ENCODE data around the gene KCNMA1. TPM values are rescaled to one million over a fixed set of nuclear protein-coding genes. Genes with fewer than 3 reads are reported as not detected.

The KCNMA1 gene
- polyA plus RNA-seq, 1 donor from 2014 or later = 60.8 TPM

- no peak overlapping the region for H3K4me2 ChIP-seq (ENCODE audit: low read length)
- no peaks in the 10 kb centered on the region for H3K27me3 ChIP-seq (ENCODE audit: insufficient read depth, low read depth, low read length)
- no peaks in the 10 kb centered on the region for H3F3A ChIP-seq (ENCODE audit: insufficient read depth, low read length, poor library complexity, severe bottlenecking)
- H3K36me3 ChIP-seq (ENCODE audit: insufficient read depth, low read length) = peaks cover 9% of the 10 kb centered on the region
- H3K79me2 ChIP-seq (replicated peaks; ENCODE audit: insufficient read depth, low read length) = no peaks in the 10 kb centered on the region
- no peak overlapping the region for H3K27ac ChIP-seq (ENCODE audit: low read length)
- H3K9me3 ChIP-seq (ENCODE audit: low read length) = no peaks in the 10 kb centered on the region
- TF ChIP-seq REST (IDR thresholded peaks at IDR 0.05; ENCODE audit: borderline replicate concordance) = no peak
- no peak for TF ChIP-seq SMC3 (conservative IDR thresholded peaks at IDR 0.05; ENCODE audit: poor library complexity)
- TF ChIP-seq CTCF (IDR thresholded peaks at IDR 0.05; ENCODE audit: poor library complexity, severe bottlenecking) = no peak
- no peak for TF ChIP-seq MXI1 (conservative IDR thresholded peaks at IDR 0.05; ENCODE audit: poor library complexity, severe bottlenecking)
- TF ChIP-seq POLR2AphosphoS5 (IDR thresholded peaks at IDR 0.05) = no peak
- TF ChIP-seq EP300 (conservative IDR thresholded peaks at IDR 0.05; ENCODE audit: poor library complexity, severe bottlenecking) = no peak
- no peak for TF ChIP-seq TAF1 (IDR thresholded peaks at IDR 0.05; ENCODE audit: low read depth)
- TF ChIP-seq RAD21 (conservative IDR thresholded peaks at IDR 0.05) = no peak
- TF ChIP-seq EZH2 (IDR thresholded peaks at IDR 0.05; ENCODE audit: borderline replicate concordance, insufficient read depth, low read length, poor library complexity, severe bottlenecking) = no peak
- H2AFZ ChIP-seq (ENCODE audit: low read depth, low read length) = no peak overlapping the region
- H3K9ac ChIP-seq (ENCODE audit: low read length) = no peak overlapping the region
- no peaks in the 10 kb centered on the region for H4K20me1 ChIP-seq (ENCODE audit: insufficient read depth)
- H3K4me3 ChIP-seq (ENCODE audit: low read length) = no peak overlapping the region
- H3K9me2 ChIP-seq (ENCODE audit: insufficient read depth, low read length) = no peaks in the 10 kb centered on the region
Measured at GRCh38 chr10:77090381-77091356, 546.9 kb downstream of the KCNMA1 start.

GRCh38 chr10:77087366-77087765, 550.2 kb downstream of the KCNMA1 start:
- Histone ChIP-seq H3F3A (ENCODE audit: insufficient read depth, low read length, poor library complexity, severe bottlenecking) (no peaks in the 10 kb centered on the region), H3K9ac (ENCODE audit: low read length) (no peak overlapping the region), H3K9me3 (ENCODE audit: low read length) (no peaks in the 10 kb centered on the region), H3K9me2 (ENCODE audit: insufficient read depth, low read length) (no peaks in the 10 kb centered on the region), H3K27me3 (ENCODE audit: insufficient read depth, low read depth, low read length) (no peaks in the 10 kb centered on the region), H3K36me3 (ENCODE audit: insufficient read depth, low read length) (peaks cover 9% of the 10 kb centered on the region), H3K79me2 (replicated peaks; ENCODE audit: insufficient read depth, low read length) (no peaks in the 10 kb centered on the region), H3K4me2 (ENCODE audit: low read length) (no peak overlapping the region), H2AFZ (ENCODE audit: low read depth, low read length) (no peak overlapping the region), H4K20me1 (ENCODE audit: insufficient read depth) (no peaks in the 10 kb centered on the region), H3K27ac (ENCODE audit: low read length) (no peak overlapping the region), H3K4me3 (ENCODE audit: low read length) (no peak overlapping the region)
- TF ChIP-seq MXI1 (conservative IDR thresholded peaks at IDR 0.05; ENCODE audit: poor library complexity, severe bottlenecking) (no peak), SMC3 (conservative IDR thresholded peaks at IDR 0.05; ENCODE audit: poor library complexity) (no peak), REST (IDR thresholded peaks at IDR 0.05; ENCODE audit: borderline replicate concordance) (no peak), CTCF (IDR thresholded peaks at IDR 0.05; ENCODE audit: poor library complexity, severe bottlenecking) (no peak), POLR2AphosphoS5 (IDR thresholded peaks at IDR 0.05) (no peak), EZH2 (IDR thresholded peaks at IDR 0.05; ENCODE audit: borderline replicate concordance, insufficient read depth, low read length, poor library complexity, severe bottlenecking) (no peak), EP300 (conservative IDR thresholded peaks at IDR 0.05; ENCODE audit: poor library complexity, severe bottlenecking) (no peak), TAF1 (IDR thresholded peaks at IDR 0.05; ENCODE audit: low read depth) (no peak), RAD21 (conservative IDR thresholded peaks at IDR 0.05) (no peak)

All from neural cell (in vitro differentiated cells).